ENCODE measurements around the gene DMTF1. TPM values are rescaled to one million over a fixed set of nuclear protein-coding genes. Genes with fewer than 3 reads are reported as not detected.

The DMTF1 gene
- total and polyA plus RNA-seq, 7 donors, result 8.3 to 25.3 (median 16.8) TPM

DNA sequence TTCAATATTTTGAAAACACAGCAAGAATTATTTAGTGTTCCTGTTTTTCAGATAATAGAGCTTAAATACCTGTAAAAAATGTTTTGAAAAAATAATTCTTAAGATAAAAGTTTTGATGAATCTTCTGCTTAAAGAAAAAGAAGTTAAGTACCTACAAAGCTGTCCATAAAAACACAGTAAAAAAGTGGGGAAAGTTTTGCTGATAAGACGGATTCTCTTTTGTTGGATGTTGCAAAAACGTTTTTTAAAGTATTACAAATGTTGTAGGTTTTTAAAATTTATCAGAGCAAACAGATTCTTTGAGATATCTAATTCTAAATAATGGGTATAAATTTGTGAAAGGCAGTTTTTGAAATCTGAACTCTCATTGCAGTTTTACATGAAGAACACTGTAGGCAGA, 12.2 kb downstream of the DMTF1 start:
- peaks cover 2% of the 10 kb centered on the region for H3K4me1 ChIP-seq
- H3K4me3 ChIP-seq, result no peak overlapping the region
- H3K27ac ChIP-seq, result no peak overlapping the region
- TF ChIP-seq, protein P1, sequence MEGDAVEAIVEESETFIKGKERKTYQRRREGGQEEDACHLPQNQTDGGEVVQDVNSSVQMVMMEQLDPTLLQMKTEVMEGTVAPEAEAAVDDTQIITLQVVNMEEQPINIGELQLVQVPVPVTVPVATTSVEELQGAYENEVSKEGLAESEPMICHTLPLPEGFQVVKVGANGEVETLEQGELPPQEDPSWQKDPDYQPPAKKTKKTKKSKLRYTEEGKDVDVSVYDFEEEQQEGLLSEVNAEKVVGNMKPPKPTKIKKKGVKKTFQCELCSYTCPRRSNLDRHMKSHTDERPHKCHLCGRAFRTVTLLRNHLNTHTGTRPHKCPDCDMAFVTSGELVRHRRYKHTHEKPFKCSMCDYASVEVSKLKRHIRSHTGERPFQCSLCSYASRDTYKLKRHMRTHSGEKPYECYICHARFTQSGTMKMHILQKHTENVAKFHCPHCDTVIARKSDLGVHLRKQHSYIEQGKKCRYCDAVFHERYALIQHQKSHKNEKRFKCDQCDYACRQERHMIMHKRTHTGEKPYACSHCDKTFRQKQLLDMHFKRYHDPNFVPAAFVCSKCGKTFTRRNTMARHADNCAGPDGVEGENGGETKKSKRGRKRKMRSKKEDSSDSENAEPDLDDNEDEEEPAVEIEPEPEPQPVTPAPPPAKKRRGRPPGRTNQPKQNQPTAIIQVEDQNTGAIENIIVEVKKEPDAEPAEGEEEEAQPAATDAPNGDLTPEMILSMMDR (IDR thresholded peaks at IDR 0.05), result no peak
- H3K36me3 ChIP-seq (ENCODE audit: insufficient read depth in 1 of 2, low read depth in 1 of 2), result peaks cover 9 to 68% of the 10 kb centered on the region in 2 donors
- H3K27me3 ChIP-seq (ENCODE audit: insufficient read depth in 3 of 3, low read length in 2 of 3), result no peaks in the 10 kb centered on the region
- no peak for ATAC-seq
- intact Hi-C loops (cut with DNase I), result no loop called here
- 81 to 85% (median 85%) methylated on average over 2 of the region's 2 CpGs for WGBS, 3 donors
- no peak for DNase-seq
- no peaks in the 10 kb centered on the region for H3K9me3 ChIP-seq

DNA sequence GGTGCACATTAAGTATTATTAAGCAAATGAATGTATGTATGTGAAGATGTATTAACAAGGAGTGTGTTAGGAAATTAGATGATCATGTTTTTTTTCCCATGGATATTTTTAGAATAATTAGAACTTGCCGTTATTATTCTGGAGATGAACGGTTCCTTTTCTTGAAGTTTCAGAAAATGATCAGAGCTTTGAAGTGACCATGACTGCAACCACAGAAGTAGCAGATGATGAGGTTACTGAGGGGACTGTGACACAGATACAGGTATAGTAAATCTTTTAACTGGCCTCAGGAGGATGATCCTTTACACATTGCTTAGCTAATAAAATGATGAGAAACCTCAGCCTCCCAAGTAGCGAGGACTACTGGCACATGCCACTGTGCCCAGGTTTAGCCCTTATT, 18.6 kb downstream of the DMTF1 start:
- Histone ChIP-seq H3K4me1 (no peaks in the 10 kb centered on the region), H3K27me3 (ENCODE audit: insufficient read depth in 3 of 3, low read length in 2 of 3) (no peaks in the 10 kb centered on the region), H3K27ac (no peak overlapping the region), H3K9me3 (no peaks in the 10 kb centered on the region), H3K36me3 (ENCODE audit: insufficient read depth in 1 of 2, low read depth in 1 of 2) (peaks cover 20 to 100% of the 10 kb centered on the region in 2 donors), H3K4me3 (no peak overlapping the region)
- TF ChIP-seq, protein P1 (IDR thresholded peaks at IDR 0.05), result no peak
- DNase-seq (no peak), ATAC-seq (no peak)
- WGBS, 3 donors, result 87 to 93% (median 90%) methylated on average over 3 of the region's 3 CpGs
- intact Hi-C loops (cut with DNase I), result no loop called here

DNA sequence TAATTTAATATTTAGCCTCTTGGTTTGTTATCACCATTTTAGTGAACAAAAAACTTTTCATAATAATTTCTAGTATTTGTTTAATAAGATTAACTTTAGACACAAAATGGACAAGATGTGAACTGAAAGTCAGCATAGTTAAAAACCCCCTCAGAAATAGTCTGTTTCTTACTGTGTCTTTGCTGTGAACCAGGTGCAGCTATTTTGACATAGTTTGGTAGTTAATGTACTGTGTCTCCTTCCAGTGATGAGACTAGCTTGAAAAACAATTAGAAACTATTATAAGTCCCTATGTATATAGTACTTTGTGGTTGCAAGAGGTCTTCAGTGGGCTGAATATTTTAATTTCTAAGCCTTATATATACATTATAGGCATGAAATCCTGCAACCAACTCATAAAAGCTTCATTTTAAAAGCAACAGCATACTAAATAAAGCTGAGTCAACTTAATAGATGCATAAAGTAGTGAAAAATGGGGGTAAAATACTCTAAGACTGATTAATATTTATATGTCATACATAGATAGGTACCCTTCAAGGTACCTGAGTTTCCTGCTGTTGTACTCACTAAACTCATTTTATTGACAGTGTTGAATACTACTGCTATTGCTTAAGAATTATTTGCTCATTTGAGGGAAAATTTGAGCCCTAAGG, 19.2 kb downstream of the DMTF1 start:
- no peaks in the 10 kb centered on the region for H3K9me3 ChIP-seq
- ATAC-seq, result no peak
- TF ChIP-seq, protein P1 (IDR thresholded peaks at IDR 0.05), result no peak
- no peak overlapping the region for H3K4me3 ChIP-seq
- H3K27me3 ChIP-seq (ENCODE audit: insufficient read depth in 3 of 3, low read length in 2 of 3), result no peaks in the 10 kb centered on the region
- DNase-seq, result no peak
- intact Hi-C loops (cut with DNase I), result no loop called here
- no peaks in the 10 kb centered on the region for H3K4me1 ChIP-seq
- H3K27ac ChIP-seq, result no peak overlapping the region
- peaks cover 17 to 100% of the 10 kb centered on the region in 2 donors for H3K36me3 ChIP-seq (ENCODE audit: insufficient read depth in 1 of 2, low read depth in 1 of 2)

DNA sequence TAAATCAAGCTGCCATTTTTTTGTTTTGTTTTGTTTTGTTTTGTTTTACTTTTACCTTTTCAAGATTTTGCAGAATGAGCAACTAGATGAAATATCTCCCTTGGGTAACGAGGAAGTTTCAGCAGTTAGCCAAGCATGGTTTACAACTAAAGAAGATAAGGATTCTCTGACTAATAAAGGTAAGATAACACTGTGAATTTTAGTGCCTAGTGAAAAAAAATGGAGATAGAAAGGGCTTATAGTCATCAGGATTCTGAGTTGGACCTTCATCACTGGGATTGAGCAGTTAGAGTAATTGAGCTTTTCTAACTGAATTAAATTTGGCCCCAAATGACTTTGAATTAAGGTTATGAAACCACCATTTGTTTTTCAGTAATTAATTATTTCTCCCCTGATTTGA, 21.2 kb downstream of the DMTF1 start:
- Histone ChIP-seq H3K27ac (no peak overlapping the region), H3K9me3 (no peaks in the 10 kb centered on the region), H3K36me3 (ENCODE audit: insufficient read depth in 1 of 2, low read depth in 1 of 2) (peaks cover 14 to 100% of the 10 kb centered on the region in 2 donors), H3K4me1 (no peaks in the 10 kb centered on the region), H3K4me3 (no peak overlapping the region), H3K27me3 (ENCODE audit: insufficient read depth in 3 of 3, low read length in 2 of 3) (no peaks in the 10 kb centered on the region)
- DNase-seq (no peak), ATAC-seq (no peak)
- 98 to 100% (median 100%) methylated on average over 1 of the region's 1 CpG for WGBS, 3 donors
- intact Hi-C loops (cut with DNase I), result no loop called here
- TF ChIP-seq, protein P1 (IDR thresholded peaks at IDR 0.05), result no peak

DNA sequence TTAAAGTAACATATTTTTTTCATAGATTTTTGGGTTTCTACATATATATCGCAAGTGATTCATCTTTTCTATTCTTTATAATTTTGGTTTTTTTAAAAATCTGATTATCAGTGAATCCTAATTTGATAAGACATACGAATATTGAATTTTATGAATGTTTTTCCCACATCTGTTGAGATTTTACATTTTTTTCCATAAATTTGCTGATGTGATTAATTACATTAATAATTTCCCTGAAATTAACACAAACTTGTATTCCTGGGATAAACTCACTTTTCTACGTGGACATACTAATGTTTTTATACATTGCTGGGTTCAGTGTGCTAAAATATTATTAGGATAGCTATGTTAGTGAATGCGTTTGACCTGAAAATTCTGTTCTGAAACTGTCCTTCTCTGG, 26.1 kb downstream of the DMTF1 start:
- Histone ChIP-seq H3K4me1 (no peaks in the 10 kb centered on the region), H3K27me3 (ENCODE audit: insufficient read depth in 3 of 3, low read length in 2 of 3) (no peaks in the 10 kb centered on the region), H3K9me3 (no peaks in the 10 kb centered on the region), H3K36me3 (ENCODE audit: insufficient read depth in 1 of 2, low read depth in 1 of 2) (peaks cover 9 to 100% of the 10 kb centered on the region in 2 donors), H3K27ac (no peak overlapping the region), H3K4me3 (no peak overlapping the region)
- intact Hi-C loops (cut with DNase I), result no loop called here
- TF ChIP-seq, protein P1 (IDR thresholded peaks at IDR 0.05), result no peak
- DNase-seq (no peak), ATAC-seq (no peak)
- WGBS, 3 donors, result 94 to 95% (median 94%) methylated on average over 4 of the region's 4 CpGs

Data from psoas muscle (tissue), 8 donors.